ENCODE data around the gene TRIM50. TPM values are rescaled to one million over a fixed set of nuclear protein-coding genes. Genes with fewer than 3 reads are reported as not detected.

Gene TRIM50
- polyA plus RNA-seq, 10 donors: 0.19 to 0.87 (median 0.42) TPM

Other genes starting within 250 kb of the TRIM50 start
- gene SPDYE9, start 242.0 kb downstream of the TRIM50 start, polyA plus RNA-seq (ENCODE audit: insufficient read length in 10 of 10): under 1 TPM; 0.10 to 0.55 (median 0.13) TPM
- 10 to 100 TPM; 14.2 to 19.9 (median 17.1) TPM for gene NSUN5, start 19.3 kb downstream of the TRIM50 start, polyA plus RNA-seq (ENCODE audit: insufficient read length in 10 of 10)
- under 1 TPM in 8 of 10 donors, not detected in 2; 0.12 to 0.76 (median 0.23) TPM for gene FKBP6, start 79 bp upstream of the TRIM50 start, polyA plus RNA-seq (ENCODE audit: insufficient read length in 10 of 10)
- 10 to 100 TPM in 7 of 10 donors, 1 to 10 TPM in 3; 8.5 to 19.7 (median 14.8) TPM for gene FZD9, start 105.7 kb upstream of the TRIM50 start, polyA plus RNA-seq (ENCODE audit: insufficient read length in 10 of 10)
- 10 to 100 TPM; 46.3 to 60.5 (median 50.3) TPM for gene BAZ1B, start 194.2 kb upstream of the TRIM50 start, polyA plus RNA-seq (ENCODE audit: insufficient read length in 10 of 10)
- 10 to 100 TPM; 27.2 to 34.7 (median 31.0) TPM for gene BCL7B, start 229.6 kb upstream of the TRIM50 start, polyA plus RNA-seq (ENCODE audit: insufficient read length in 10 of 10)